Hepatocyte (in vitro differentiated cells): ENCODE results near the gene ACTR1A. TPM values are rescaled to one million over a fixed set of nuclear protein-coding genes. Genes with fewer than 3 reads are reported as not detected.
A peak's percentile ranks its signal among the peaks of the same experiment; 100 is the strongest.
"Not testable (repeated sequence)": the region's sequence is repeated elsewhere in the genome, so short reads cannot be mapped to it uniquely, and the experiment has no call there.

ENCODE experiments used
- DNase-seq: peaks from one replicate; pipeline ENCODE4 v3.0.0-alpha.2; 2016; ENCODE audit warnings: low spot score
- H2AFZ ChIP-seq: fragments of 200-600 bp; sonication (generic); 2 replicates; pipeline ENCODE4 v1.6.0; 2016; ENCODE audit warnings: antibody characterized with exemption, mild to moderate bottlenecking
- H3K27ac ChIP-seq: fragments of 200-600 bp; sonication (generic); 2 replicates; pipeline ENCODE4 v1.5.1; 2016; ENCODE audit warnings: mild to moderate bottlenecking
- H3K27me3 ChIP-seq: fragments of 200-600 bp; sonication (generic); 2 replicates; pipeline ENCODE4 v1.6.1; 2016
- H3K36me3 ChIP-seq: fragments of 200-600 bp; sonication (generic); replicated peaks from 2 replicates; pipeline ENCODE4 v1.5.1; 2016; ENCODE audit warnings: low read depth; ENCODE audit not compliant: insufficient read depth
- H3K4me1 ChIP-seq: fragments of 200-600 bp; sonication (generic); 2 replicates; pipeline ENCODE4 v1.5.1; 2016; ENCODE audit warnings: mild to moderate bottlenecking, moderate library complexity; ENCODE audit not compliant: insufficient read depth
- H3K4me2 ChIP-seq: fragments of 200-600 bp; sonication (generic); 2 replicates; pipeline ENCODE4 v1.6.0; 2016
- H3K4me3 ChIP-seq: fragments of 200-600 bp; sonication (generic); 2 replicates; pipeline ENCODE4 v1.5.1; 2016; ENCODE audit warnings: mild to moderate bottlenecking
- H3K79me2 ChIP-seq: fragments of 200-600 bp; sonication (generic); 2 replicates; pipeline ENCODE4 v1.6.0; 2017; ENCODE audit warnings: mild to moderate bottlenecking
- H3K9me2 ChIP-seq: fragments of 200-600 bp; sonication (generic); replicated peaks from 2 replicates; pipeline ENCODE4 v1.6.0; 2017; ENCODE audit warnings: mild to moderate bottlenecking; ENCODE audit not compliant: insufficient read depth
- H3K9me3 ChIP-seq: fragments of 200-600 bp; sonication (generic); 2 replicates; pipeline ENCODE4 v1.5.1; 2016; ENCODE audit warnings: low read depth, mild to moderate bottlenecking
- H4K20me1 ChIP-seq: fragments of 200-600 bp; sonication (generic); 2 replicates; pipeline ENCODE4 v1.6.0; 2016; ENCODE audit warnings: mild to moderate bottlenecking; ENCODE audit not compliant: insufficient read depth, poor library complexity, severe bottlenecking
- CTCF ChIP-seq: fragments of 200-600 bp; sonication (generic); IDR thresholded peaks from 2 replicates; pipeline ENCODE4 v1.5.1; 2016; ENCODE audit warnings: antibody characterized with exemption, mild to moderate bottlenecking; ENCODE audit not compliant: poor library complexity
- EZH2 ChIP-seq: fragments of 200-600 bp; sonication (generic); IDR thresholded peaks from 2 replicates; pipeline ENCODE4 v1.6.1; 2016; ENCODE audit warnings: antibody characterized with exemption, mild to moderate bottlenecking, borderline replicate concordance
- EZH2phosphoT487 ChIP-seq: fragments of 200-600 bp; sonication (generic); IDR thresholded peaks from one replicate; pipeline ENCODE4 v1.6.1; 2018; ENCODE audit warnings: antibody characterized with exemption, mild to moderate bottlenecking, low read depth, moderate library complexity; ENCODE audit not compliant: unreplicated experiment, severe bottlenecking
- WGBS: methylation state at CpG from one replicate; pipeline ENCODE4 v1.1.6; 2016; ENCODE audit warnings: low lambda C conversion rate; ENCODE audit errors: missing lambda C conversion rate; 5-methylcytosine and 5-hydroxymethylcytosine counted together
- polyA plus RNA-seq: library from polyadenylated mRNA; unstranded; fragments of >200 nt; fragmentation: Nextera tagmentation; extraction: Ambion mirVana; gene quantifications from 2 replicates; pipeline ENCODE4 v1.2.1, GENCODE V29; 2016
- total RNA-seq: library from RNA; depleted of rRNA; stranded (reverse); fragments of >200 nt; gene quantifications from 2 replicates; pipeline ENCODE4 v1.2.3, GENCODE V29; 2014

The ACTR1A gene
- total and polyA plus RNA-seq, 2 experiments from 2014 or later: 86.7 to 90.7 TPM

GRCh38 chr10:102501201-102502028 lies 1.1 kb downstream of the ACTR1A start:
- no peak for TF ChIP-seq EZH2
- no peak for TF ChIP-seq EZH2phosphoT487
- TF ChIP-seq CTCF: no peak
- WGBS: 5% methylated on average over 23 of the region's 23 CpGs
- Histone ChIP-seq H3K4me2 (peak overlapping the region; percentile 79), H3K4me1 (peaks cover 17% of the 10 kb centered on the region), H2AFZ (peak overlapping the region; percentile 15), H3K4me3 (peak overlapping the region; percentile 30), H3K36me3 (no peaks in the 10 kb centered on the region), H3K9me3 (no peaks in the 10 kb centered on the region), H4K20me1 (peaks cover 62% of the 10 kb centered on the region), H3K27me3 (no peaks in the 10 kb centered on the region), H3K79me2 (peaks cover 70% of the 10 kb centered on the region), H3K27ac (peak overlapping the region; percentile 54), H3K9me2 (no peaks in the 10 kb centered on the region)
- peak; percentile 23 for DNase-seq

GRCh38 chr10:102500686-102501085 lies 1.8 kb downstream of the ACTR1A start:
- not testable (repeated sequence) for H3K27ac ChIP-seq, H3K36me3 ChIP-seq, DNase-seq, H3K27me3 ChIP-seq, H3K9me2 ChIP-seq, H3K9me3 ChIP-seq, H2AFZ ChIP-seq
- Histone ChIP-seq H3K4me3 (peak overlapping the region; percentile 30), H3K79me2 (peaks cover 70% of the 10 kb centered on the region), H4K20me1 (peaks cover 61% of the 10 kb centered on the region), H3K4me2 (peak overlapping the region; percentile 79), H3K4me1 (peaks cover 16% of the 10 kb centered on the region)
- 94% methylated on average over 13 of the region's 13 CpGs for WGBS

- Histone ChIP-seq H3K9me3 (no peaks in the 10 kb centered on the region), H3K4me1 (peaks cover 9% of the 10 kb centered on the region), H3K27ac (no peak overlapping the region), H3K27me3 (no peaks in the 10 kb centered on the region), H3K4me2 (no peak overlapping the region), H3K4me3 (no peak overlapping the region), H4K20me1 (peaks cover 65% of the 10 kb centered on the region), H3K36me3 (no peaks in the 10 kb centered on the region), H3K9me2 (no peaks in the 10 kb centered on the region), H3K79me2 (peaks cover 74% of the 10 kb centered on the region), H2AFZ (no peak overlapping the region)
- 98% methylated on average over 3 of the region's 3 CpGs for WGBS
- TF ChIP-seq CTCF: no peak
- TF ChIP-seq EZH2phosphoT487: no peak
- TF ChIP-seq EZH2: no peak
- DNase-seq: no peak
Measured at GRCh38 chr10:102499356-102499755, 3.2 kb downstream of the ACTR1A start.

- Histone ChIP-seq H3K9me3 (no peaks in the 10 kb centered on the region), H3K4me1 (peaks cover 9% of the 10 kb centered on the region), H3K4me3 (no peak overlapping the region), H3K4me2 (no peak overlapping the region), H3K27ac (no peak overlapping the region), H2AFZ (no peak overlapping the region), H3K9me2 (no peaks in the 10 kb centered on the region), H4K20me1 (peaks cover 83% of the 10 kb centered on the region), H3K79me2 (peaks cover 88% of the 10 kb centered on the region), H3K36me3 (no peaks in the 10 kb centered on the region), H3K27me3 (no peaks in the 10 kb centered on the region)
- 100% methylated on average over 1 of the region's 1 CpG for WGBS
- no peak for DNase-seq
- TF ChIP-seq EZH2: no peak
Measured at GRCh38 chr10:102497545-102497944, 5.0 kb downstream of the ACTR1A start.
